ENCODE data around the gene BBS1.

The BBS1 gene

DNA sequence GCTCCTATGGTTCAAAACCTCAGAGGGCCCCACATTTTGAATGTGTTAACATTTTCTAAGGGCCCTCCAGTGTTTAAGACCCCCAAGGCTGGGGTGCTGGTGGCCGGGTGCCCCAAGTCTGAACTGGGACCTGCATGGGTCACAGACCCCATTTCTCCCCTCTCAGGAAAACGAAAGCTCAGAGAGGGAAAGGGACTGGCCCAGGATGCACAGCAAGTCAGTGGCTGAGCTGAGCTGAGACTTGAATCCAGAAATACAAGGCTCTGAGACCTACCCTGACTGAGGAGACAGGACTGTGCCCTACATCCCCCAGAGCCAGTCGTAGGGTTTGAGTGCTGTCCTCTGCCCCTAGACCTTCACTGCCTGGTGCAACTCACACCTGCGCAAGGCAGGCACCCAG, 40.5 kb downstream of the BBS1 start:
- no peak overlapping the region for H3K27ac ChIP-seq (ENCODE audit: low read depth, low read length)
- TF ChIP-seq, protein P1, sequence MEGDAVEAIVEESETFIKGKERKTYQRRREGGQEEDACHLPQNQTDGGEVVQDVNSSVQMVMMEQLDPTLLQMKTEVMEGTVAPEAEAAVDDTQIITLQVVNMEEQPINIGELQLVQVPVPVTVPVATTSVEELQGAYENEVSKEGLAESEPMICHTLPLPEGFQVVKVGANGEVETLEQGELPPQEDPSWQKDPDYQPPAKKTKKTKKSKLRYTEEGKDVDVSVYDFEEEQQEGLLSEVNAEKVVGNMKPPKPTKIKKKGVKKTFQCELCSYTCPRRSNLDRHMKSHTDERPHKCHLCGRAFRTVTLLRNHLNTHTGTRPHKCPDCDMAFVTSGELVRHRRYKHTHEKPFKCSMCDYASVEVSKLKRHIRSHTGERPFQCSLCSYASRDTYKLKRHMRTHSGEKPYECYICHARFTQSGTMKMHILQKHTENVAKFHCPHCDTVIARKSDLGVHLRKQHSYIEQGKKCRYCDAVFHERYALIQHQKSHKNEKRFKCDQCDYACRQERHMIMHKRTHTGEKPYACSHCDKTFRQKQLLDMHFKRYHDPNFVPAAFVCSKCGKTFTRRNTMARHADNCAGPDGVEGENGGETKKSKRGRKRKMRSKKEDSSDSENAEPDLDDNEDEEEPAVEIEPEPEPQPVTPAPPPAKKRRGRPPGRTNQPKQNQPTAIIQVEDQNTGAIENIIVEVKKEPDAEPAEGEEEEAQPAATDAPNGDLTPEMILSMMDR (IDR thresholded peaks at IDR 0.05; ENCODE audit: low read depth, low read length, poor library complexity, severe bottlenecking): no peak
- no peak for TF ChIP-seq EZH2phosphoT487 (IDR thresholded peaks at IDR 0.05; ENCODE audit: borderline replicate concordance, low read length)
- no peak overlapping the region for H3K4me2 ChIP-seq (ENCODE audit: low read length)
- peaks cover 10% of the 10 kb centered on the region for H3K4me1 ChIP-seq (ENCODE audit: control insufficient read depth, low read length)
- H3F3A ChIP-seq (ENCODE audit: control insufficient read depth, insufficient read depth): no peaks in the 10 kb centered on the region
- H3K36me3 ChIP-seq (ENCODE audit: control insufficient read depth, low read length): no peaks in the 10 kb centered on the region
- H3K27me3 ChIP-seq (ENCODE audit: control insufficient read depth, low read length): peaks cover 45% of the 10 kb centered on the region
- H3K4me3 ChIP-seq (ENCODE audit: low read length): no peak overlapping the region
- no peaks in the 10 kb centered on the region for H3K9me2 ChIP-seq (replicated peaks; ENCODE audit: control insufficient read depth, low read length)
- no peaks in the 10 kb centered on the region for H3K9me3 ChIP-seq (ENCODE audit: control insufficient read depth, insufficient read depth, low read length)
- no peaks in the 10 kb centered on the region for H3K79me2 ChIP-seq (ENCODE audit: control insufficient read depth, low read length)
- H4K20me1 ChIP-seq (ENCODE audit: control insufficient read depth, insufficient read depth, low read depth, low read length): no peaks in the 10 kb centered on the region

DNA sequence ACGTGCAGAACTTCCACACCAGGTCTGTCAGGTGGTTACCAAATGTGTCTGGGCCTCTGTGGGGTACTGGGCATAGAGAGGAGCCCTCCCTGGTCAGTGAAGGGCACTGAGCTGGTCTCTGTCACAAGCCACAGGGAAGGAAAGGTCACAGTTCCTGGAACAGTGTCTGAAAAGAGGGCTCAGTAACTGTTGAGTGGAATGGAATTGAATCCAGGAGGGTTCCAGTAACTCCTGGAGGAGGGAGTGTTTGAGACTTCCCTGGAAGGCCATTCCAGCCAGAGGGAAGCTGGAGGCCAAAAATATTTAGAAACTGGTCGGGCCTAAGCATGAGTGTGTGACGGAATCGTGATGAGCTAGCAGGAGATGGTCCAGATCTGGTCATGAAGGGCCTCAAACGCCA, 44.2 kb downstream of the BBS1 start:
- Histone ChIP-seq H3K9me3 (ENCODE audit: control insufficient read depth, insufficient read depth, low read length) (no peaks in the 10 kb centered on the region), H3K4me2 (ENCODE audit: low read length) (no peak overlapping the region), H3K27ac (ENCODE audit: low read depth, low read length) (no peak overlapping the region), H4K20me1 (ENCODE audit: control insufficient read depth, insufficient read depth, low read depth, low read length) (no peaks in the 10 kb centered on the region), H3K79me2 (ENCODE audit: control insufficient read depth, low read length) (no peaks in the 10 kb centered on the region), H3K4me1 (ENCODE audit: control insufficient read depth, low read length) (no peaks in the 10 kb centered on the region), H3K36me3 (ENCODE audit: control insufficient read depth, low read length) (no peaks in the 10 kb centered on the region), H3K9me2 (replicated peaks; ENCODE audit: control insufficient read depth, low read length) (no peaks in the 10 kb centered on the region), H3K4me3 (ENCODE audit: low read length) (no peak overlapping the region), H3K27me3 (ENCODE audit: control insufficient read depth, low read length) (peaks cover 13% of the 10 kb centered on the region; the same call in 1 of the 2 replicates), H3F3A (ENCODE audit: control insufficient read depth, insufficient read depth) (no peaks in the 10 kb centered on the region)
- TF ChIP-seq EZH2phosphoT487 (IDR thresholded peaks at IDR 0.05; ENCODE audit: borderline replicate concordance, low read length): no peak

- H3K27me3 ChIP-seq (ENCODE audit: control insufficient read depth, low read length): 0 out of 2 replicates have a peak, but pooled peaks cover 7% of the 10 kb centered on the region
- no peak overlapping the region for H3K4me3 ChIP-seq (ENCODE audit: low read length)
- H3K9me2 ChIP-seq (replicated peaks; ENCODE audit: control insufficient read depth, low read length): no peaks in the 10 kb centered on the region
- no peaks in the 10 kb centered on the region for H3F3A ChIP-seq (ENCODE audit: control insufficient read depth, insufficient read depth)
- no peaks in the 10 kb centered on the region for H3K36me3 ChIP-seq (ENCODE audit: control insufficient read depth, low read length)
- no peak overlapping the region for H3K4me2 ChIP-seq (ENCODE audit: low read length)
- no peaks in the 10 kb centered on the region for H3K4me1 ChIP-seq (ENCODE audit: control insufficient read depth, low read length)
- no peak overlapping the region for H3K27ac ChIP-seq (ENCODE audit: low read depth, low read length)
- H3K79me2 ChIP-seq (ENCODE audit: control insufficient read depth, low read length): no peaks in the 10 kb centered on the region
- H4K20me1 ChIP-seq (ENCODE audit: control insufficient read depth, insufficient read depth, low read depth, low read length): no peaks in the 10 kb centered on the region
- TF ChIP-seq EZH2phosphoT487 (IDR thresholded peaks at IDR 0.05; ENCODE audit: borderline replicate concordance, low read length): no peak
- TF ChIP-seq, protein P1 (IDR thresholded peaks at IDR 0.05; ENCODE audit: low read depth, low read length, poor library complexity, severe bottlenecking): no peak
- no peaks in the 10 kb centered on the region for H3K9me3 ChIP-seq (ENCODE audit: control insufficient read depth, insufficient read depth, low read length)
Measured at GRCh38 chr11:66555416-66555815, 45.0 kb downstream of the BBS1 start.

DNA sequence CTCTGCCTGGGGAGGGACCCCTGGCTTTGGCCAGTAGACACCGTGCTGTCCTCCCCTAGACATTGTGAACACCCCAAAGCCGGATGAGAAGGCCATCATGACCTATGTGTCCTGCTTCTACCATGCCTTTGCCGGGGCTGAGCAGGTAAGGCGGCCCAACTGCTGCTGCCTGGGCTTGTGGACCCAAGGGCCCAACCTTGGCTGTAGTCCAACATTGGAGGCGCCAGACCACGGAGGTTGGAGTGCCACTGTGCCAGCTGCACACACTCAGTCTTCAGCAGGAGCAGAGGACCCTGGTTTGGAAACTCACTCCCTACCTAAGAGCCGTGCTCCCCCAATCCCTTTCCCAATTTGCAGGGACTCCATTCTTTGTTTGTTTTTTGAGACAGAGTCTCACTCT, 45.7 kb downstream of the BBS1 start:
- Histone ChIP-seq H3K4me3 (ENCODE audit: low read length) (no peak overlapping the region), H3K27ac (ENCODE audit: low read depth, low read length) (no peak overlapping the region), H3K36me3 (ENCODE audit: control insufficient read depth, low read length) (no peaks in the 10 kb centered on the region), H4K20me1 (ENCODE audit: control insufficient read depth, insufficient read depth, low read depth, low read length) (no peaks in the 10 kb centered on the region), H3K4me1 (ENCODE audit: control insufficient read depth, low read length) (no peaks in the 10 kb centered on the region), H3K4me2 (ENCODE audit: low read length) (no peak overlapping the region), H3K9me2 (replicated peaks; ENCODE audit: control insufficient read depth, low read length) (no peaks in the 10 kb centered on the region), H3F3A (ENCODE audit: control insufficient read depth, insufficient read depth) (no peaks in the 10 kb centered on the region), H3K27me3 (ENCODE audit: control insufficient read depth, low read length) (0 out of 2 replicates have a peak, but pooled peaks cover 3% of the 10 kb centered on the region), H3K9me3 (ENCODE audit: control insufficient read depth, insufficient read depth, low read length) (no peaks in the 10 kb centered on the region), H3K79me2 (ENCODE audit: control insufficient read depth, low read length) (no peaks in the 10 kb centered on the region)
- TF ChIP-seq EZH2phosphoT487 (IDR thresholded peaks at IDR 0.05; ENCODE audit: borderline replicate concordance, low read length): no peak
- TF ChIP-seq, protein P1 (IDR thresholded peaks at IDR 0.05; ENCODE audit: low read depth, low read length, poor library complexity, severe bottlenecking): no peak
